GM23248 (cell line): ENCODE measurements around the gene SLC43A2. TPM values are rescaled to one million over a fixed set of nuclear protein-coding genes. Genes with fewer than 3 reads are reported as not detected.

Experiments used
- DNase-seq: peaks from one replicate; pipeline ENCODE4 v3.0.0-alpha.2; 2015
- H2AFZ ChIP-seq: fragments of 200-600 bp; sonication (generic); 2 replicates; pipeline ENCODE4 v1.6.1; 2016; ENCODE audit warnings: antibody characterized with exemption
- H3F3A ChIP-seq: fragments of 200-600 bp; sonication (generic); 2 replicates; pipeline ENCODE4 v1.6.1; 2016; ENCODE audit warnings: mild to moderate bottlenecking, antibody characterized with exemption, mixed run types; ENCODE audit not compliant: insufficient read depth
- H3K27ac ChIP-seq: fragments of 200-600 bp; sonication (generic); 2 replicates; pipeline ENCODE4 v1.5.1; 2016; ENCODE audit warnings: mild to moderate bottlenecking
- H3K27me3 ChIP-seq: fragments of 200-600 bp; sonication (generic); replicated peaks from 2 replicates; pipeline ENCODE4 v1.6.1; 2016; ENCODE audit warnings: mild to moderate bottlenecking; ENCODE audit not compliant: insufficient read depth
- H3K36me3 ChIP-seq: fragments of 200-600 bp; sonication (generic); 2 replicates; pipeline ENCODE4 v1.6.1; 2016; ENCODE audit warnings: low read depth, mild to moderate bottlenecking
- H3K4me1 ChIP-seq: fragments of 200-600 bp; sonication (generic); 2 replicates; pipeline ENCODE4 v1.6.1; 2016; ENCODE audit warnings: mild to moderate bottlenecking; ENCODE audit not compliant: insufficient read depth
- H3K4me2 ChIP-seq: fragments of 200-600 bp; sonication (generic); one replicate; pipeline ENCODE4 v1.6.1; 2016; ENCODE audit warnings: mild to moderate bottlenecking; ENCODE audit not compliant: unreplicated experiment
- H3K4me3 ChIP-seq: fragments of 200-600 bp; sonication (generic); 2 replicates; pipeline ENCODE4 v1.5.1; 2016; ENCODE audit warnings: mild to moderate bottlenecking
- H3K79me2 ChIP-seq: fragments of 200-600 bp; sonication (generic); 2 replicates; pipeline ENCODE4 v1.6.1; 2016; ENCODE audit warnings: mild to moderate bottlenecking; ENCODE audit not compliant: insufficient read depth
- H3K9ac ChIP-seq: fragments of 200-600 bp; sonication (generic); 2 replicates; pipeline ENCODE4 v1.6.1; 2016; ENCODE audit warnings: mild to moderate bottlenecking
- H3K9me2 ChIP-seq: fragments of 200-600 bp; sonication (generic); 2 replicates; pipeline ENCODE4 v1.6.1; 2016; ENCODE audit warnings: mixed run types, mild to moderate bottlenecking, moderate library complexity; ENCODE audit not compliant: insufficient read depth
- H3K9me3 ChIP-seq: fragments of 200-600 bp; sonication (generic); one replicate; pipeline ENCODE4 v1.6.1; 2017; ENCODE audit warnings: low read depth
- H4K20me1 ChIP-seq: fragments of 200-600 bp; sonication (generic); 2 replicates; pipeline ENCODE4 v1.6.0; 2016; ENCODE audit not compliant: insufficient read depth
- EZH2 ChIP-seq: fragments of 200-600 bp; sonication (generic); IDR thresholded peaks from 2 replicates; pipeline ENCODE4 v1.6.1; 2018; ENCODE audit warnings: antibody characterized with exemption, mild to moderate bottlenecking; ENCODE audit not compliant: insufficient read depth, poor library complexity, severe bottlenecking
- EZH2phosphoT487 ChIP-seq: fragments of 200-600 bp; sonication (generic); IDR thresholded peaks from 2 replicates; pipeline ENCODE4 v1.6.1; 2018; ENCODE audit warnings: antibody characterized with exemption, moderate library complexity, mild to moderate bottlenecking, low read depth; ENCODE audit not compliant: insufficient read depth
- WGBS, 2 experiments: methylation state at CpG; one replicate each; pipeline ENCODE4 v1.1.6; 2015 to 2017; ENCODE audit warnings: low lambda C conversion rate in 2 of 2, low coverage in 1 of 2; ENCODE audit errors: missing lambda C conversion rate in 2 of 2; 5-methylcytosine and 5-hydroxymethylcytosine counted together
- in situ Hi-C: fragments of 300-500 bp; cut with MboI; formaldehyde crosslinking; loops from 2 replicates; pipeline ENCODE4 v1.15.0; 2020
- polyA plus RNA-seq: library from polyadenylated mRNA; unstranded; fragments of >200 nt; fragmentation: Nextera tagmentation; extraction: Ambion mirVana; gene quantifications from 2 replicates; pipeline ENCODE4 v1.2.1, GENCODE V29; 2016
- total RNA-seq: library from RNA; depleted of rRNA; stranded (reverse); fragments of >200 nt; shearing (Covaris generic); gene quantifications from 2 replicates; pipeline ENCODE4 v1.2.3, GENCODE V29; 2014

SLC43A2 gene
- total and polyA plus RNA-seq, 2 experiments from 2014 or later: 6.0 to 8.6 TPM

GRCh38 chr17:1553354-1554266 is 75.0 kb downstream of the SLC43A2 start:
- Histone ChIP-seq H3K79me2 (peaks cover 72% of the 10 kb centered on the region), H3K9me2 (no peaks in the 10 kb centered on the region), H3F3A (peaks cover 15% of the 10 kb centered on the region), H3K36me3 (peaks cover 11% of the 10 kb centered on the region; the same call in 1 of the 2 replicates), H3K27me3 (no peaks in the 10 kb centered on the region), H3K4me2 (no peak overlapping the region), H3K9me3 (no peaks in the 10 kb centered on the region), H4K20me1 (no peaks in the 10 kb centered on the region), H3K27ac (no peak overlapping the region), H2AFZ (no peak overlapping the region), H3K9ac (no peak overlapping the region), H3K4me1 (peaks cover 19% of the 10 kb centered on the region), H3K4me3 (no peak overlapping the region)
- in situ Hi-C loops: no loop called here
- TF ChIP-seq EZH2 (no peak), EZH2phosphoT487 (no peak)
- no peak for DNase-seq
- 96 to 98% methylated on average over 12 of the region's 12 CpGs for WGBS, 2 experiments

DNA sequence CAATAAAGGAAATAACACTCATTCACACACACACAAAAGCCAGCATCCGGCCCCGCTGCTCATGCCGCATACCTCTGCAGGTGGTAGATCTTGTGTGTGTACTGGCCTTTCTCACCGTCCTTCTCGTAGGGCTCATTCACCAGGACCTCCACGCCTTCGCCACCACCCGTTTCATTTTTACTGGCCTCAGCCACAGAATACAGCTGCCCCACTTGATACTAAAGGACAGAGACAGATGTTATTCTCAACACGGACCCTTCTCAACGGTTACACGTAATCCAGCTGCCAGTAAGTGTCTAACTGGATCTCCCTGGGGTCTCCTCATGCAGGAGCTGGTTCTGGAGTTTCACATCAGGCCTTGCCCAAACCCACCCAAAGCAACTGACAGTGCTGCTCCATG is 75.7 kb downstream of the SLC43A2 start:
- no peak overlapping the region for H2AFZ ChIP-seq
- no peaks in the 10 kb centered on the region for H3K9me3 ChIP-seq
- H3K9me2 ChIP-seq: no peaks in the 10 kb centered on the region
- TF ChIP-seq EZH2 (no peak), EZH2phosphoT487 (no peak)
- peaks cover 10% of the 10 kb centered on the region for H3F3A ChIP-seq
- H3K4me2 ChIP-seq: no peak overlapping the region
- H4K20me1 ChIP-seq: no peaks in the 10 kb centered on the region
- no peak overlapping the region for H3K27ac ChIP-seq
- WGBS, 2 experiments: 83 to 85% methylated on average over 9 to 11 of the region's 11 CpGs
- H3K27me3 ChIP-seq: no peaks in the 10 kb centered on the region
- in situ Hi-C loops: no loop called here
- H3K4me1 ChIP-seq: peaks cover 15% of the 10 kb centered on the region
- H3K36me3 ChIP-seq: peaks cover 11% of the 10 kb centered on the region; the same call in 1 of the 2 replicates
- H3K9ac ChIP-seq: no peak overlapping the region
- H3K79me2 ChIP-seq: peaks cover 65% of the 10 kb centered on the region
- H3K4me3 ChIP-seq: no peak overlapping the region
- no peak for DNase-seq

GRCh38 chr17:1551741-1552140 is 76.9 kb downstream of the SLC43A2 start:
- Histone ChIP-seq H3K9me3 (no peaks in the 10 kb centered on the region), H3K9me2 (no peaks in the 10 kb centered on the region), H3K4me2 (no peak overlapping the region), H3K27me3 (no peaks in the 10 kb centered on the region), H3K36me3 (peaks cover 11% of the 10 kb centered on the region; the same call in 1 of the 2 replicates), H3F3A (no peaks in the 10 kb centered on the region; the same call in 1 of the 2 replicates), H4K20me1 (no peaks in the 10 kb centered on the region), H3K79me2 (peaks cover 60% of the 10 kb centered on the region), H3K4me1 (peaks cover 4% of the 10 kb centered on the region), H3K9ac (no peak overlapping the region), H3K27ac (no peak overlapping the region), H3K4me3 (no peak overlapping the region), H2AFZ (no peak overlapping the region)
- TF ChIP-seq EZH2: no peak
- TF ChIP-seq EZH2phosphoT487: no peak
- in situ Hi-C loops: no loop called here
- 96 to 99% methylated on average over 11 to 12 of the region's 12 CpGs for WGBS, 2 experiments
- DNase-seq: no peak

DNA sequence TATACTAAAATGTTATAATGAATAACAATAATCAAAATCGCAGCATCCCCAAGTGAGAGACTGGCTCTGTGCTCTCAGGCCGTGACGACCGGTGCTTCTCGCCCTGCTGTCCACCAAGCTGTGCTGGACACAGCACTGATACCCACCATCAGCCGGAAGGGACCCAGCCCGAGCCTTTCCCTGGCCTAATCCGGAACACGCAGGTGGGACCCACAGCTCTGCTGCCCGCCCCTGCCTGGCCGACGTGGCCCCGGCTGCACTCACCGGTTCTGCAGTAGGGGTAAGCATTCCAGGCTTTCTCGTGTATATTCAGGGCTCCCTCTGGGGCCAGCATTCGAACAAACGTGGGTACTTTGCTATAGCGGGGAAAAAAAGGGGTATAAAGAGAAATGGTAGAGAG is 80.6 kb downstream of the SLC43A2 start:
- no peak overlapping the region for H3K9ac ChIP-seq
- in situ Hi-C loops: no loop called here
- DNase-seq: no peak
- no peak for TF ChIP-seq EZH2
- TF ChIP-seq EZH2phosphoT487: no peak
- H3K9me2 ChIP-seq: no peaks in the 10 kb centered on the region
- WGBS, 2 experiments: 89 to 93% methylated on average over 18 of the region's 18 CpGs
- H3K27ac ChIP-seq: no peak overlapping the region
- no peak overlapping the region for H3K4me3 ChIP-seq
- peaks cover 3% of the 10 kb centered on the region; the same call in 1 of the 2 replicates for H3K4me1 ChIP-seq
- H3K79me2 ChIP-seq: peaks cover 30% of the 10 kb centered on the region
- H2AFZ ChIP-seq: no peak overlapping the region
- H3F3A ChIP-seq: no peaks in the 10 kb centered on the region; the same call in 1 of the 2 replicates
- peaks cover 11% of the 10 kb centered on the region; the same call in 1 of the 2 replicates for H3K36me3 ChIP-seq
- no peaks in the 10 kb centered on the region for H4K20me1 ChIP-seq
- no peak overlapping the region for H3K4me2 ChIP-seq
- no peaks in the 10 kb centered on the region for H3K27me3 ChIP-seq
- no peaks in the 10 kb centered on the region for H3K9me3 ChIP-seq
